GM12875 (cell line): ENCODE results near the gene RAB1B.

Source experiments
- H3K4me3 ChIP-seq: one replicate; pipeline ENCODE4 v1.5.1; 2011; ENCODE audit warnings: low read depth, low read length, control low read depth
- CTCF ChIP-seq: IDR thresholded peaks from 2 replicates; pipeline ENCODE4 v1.5.1; 2011; ENCODE audit warnings: low read depth, mild to moderate bottlenecking, control low read depth, inconsistent platforms, low read length, moderate library complexity, borderline replicate concordance; ENCODE audit not compliant: insufficient read depth

Gene RAB1B

GRCh38 chr11:66268244-66268951, at the start of gene RAB1B:
RAB1B (plus strand) TSS chr11:66268639; CDS start chr11:66268680, 41 bp downstream.
- TF ChIP-seq CTCF, result no peak
- H3K4me3 ChIP-seq, result peak within 1 kb of the TSS; percentile 97

GRCh38 chr11:66218846-66219620, 49.4 kb upstream of the RAB1B start:
- no peak overlapping the region for H3K4me3 ChIP-seq
- no peak for TF ChIP-seq CTCF

- no peak overlapping the region for H3K4me3 ChIP-seq
- TF ChIP-seq CTCF, result no peak
Measured at GRCh38 chr11:66219846-66220565, 48.4 kb upstream of the RAB1B start.

- TF ChIP-seq CTCF, result no peak
- H3K4me3 ChIP-seq, result no peak overlapping the region
Measured at GRCh38 chr11:66220566-66220935, 47.9 kb upstream of the RAB1B start.

GRCh38 chr11:66221012-66221411, 47.4 kb upstream of the RAB1B start:
- no peak for TF ChIP-seq CTCF
- H3K4me3 ChIP-seq, result no peak overlapping the region

- H3K4me3 ChIP-seq, result no peak overlapping the region
- no peak for TF ChIP-seq CTCF
Measured at GRCh38 chr11:66221726-66222236, 46.7 kb upstream of the RAB1B start.
